NCI-H1417 (cell line): Measurements from ENCODE around the gene WDR35.

Source experiments
- DNase-seq, 3 experiments: peaks; one replicate each; lab custom pipeline; 2025; lab: John Stamatoyannopoulos, UW

Gene WDR35

GRCh38 chr2:20011276-20012031 is 21.5 kb upstream of the WDR35 start:
- no peak for DNase-seq

GRCh38 chr2:20008703-20009102 is 18.8 kb upstream of the WDR35 start:
- no peak for DNase-seq

GRCh38 chr2:20005891-20006470 is 16.1 kb upstream of the WDR35 start:
- DNase-seq = no peak

GRCh38 chr2:20005067-20005627 is 15.2 kb upstream of the WDR35 start:
- no peak for DNase-seq

GRCh38 chr2:20001361-20001863 is 11.5 kb upstream of the WDR35 start:
- no peak for DNase-seq

GRCh38 chr2:19993731-19994130 is 3.8 kb upstream of the WDR35 start:
- no peak for DNase-seq

GRCh38 chr2:19991895-19992294 is 2.0 kb upstream of the WDR35 start:
- no peak for DNase-seq

GRCh38 chr2:19990416-19990728 is 467 bp upstream of the WDR35 start:
- DNase-seq = peak in 1 of 3 experiments; percentile 65

GRCh38 chr2:19989342-19989666 is 601 bp downstream of the WDR35 start:
- peak in 1 of 3 experiments; percentile 49 for DNase-seq

- no peak for DNase-seq
Observed at GRCh38 chr2:19988600-19988999, 1.3 kb downstream of the WDR35 start.

- no peak for DNase-seq
Observed at GRCh38 chr2:19987936-19988335, 2.0 kb downstream of the WDR35 start.

GRCh38 chr2:19982268-19982667 is 7.6 kb downstream of the WDR35 start:
- no peak for DNase-seq

- no peak for DNase-seq
Observed at GRCh38 chr2:19979932-19980331, 10.0 kb downstream of the WDR35 start.

GRCh38 chr2:19973466-19973865 is 16.4 kb downstream of the WDR35 start:
- no peak for DNase-seq

- no peak for DNase-seq
Observed at GRCh38 chr2:19971691-19972090, 18.2 kb downstream of the WDR35 start.

- no peak for DNase-seq
Observed at GRCh38 chr2:19963386-19963785, 26.5 kb downstream of the WDR35 start.

GRCh38 chr2:19955544-19956422 is 34.1 kb downstream of the WDR35 start:
- DNase-seq = peak; percentile 42 to 80 (median 44)

GRCh38 chr2:19949071-19949470 is 40.8 kb downstream of the WDR35 start:
- DNase-seq = no peak

- DNase-seq = no peak
Observed at GRCh38 chr2:19947184-19947940, 42.5 kb downstream of the WDR35 start.

- DNase-seq = no peak
Observed at GRCh38 chr2:19944205-19944845, 45.6 kb downstream of the WDR35 start.

- no peak for DNase-seq
Observed at GRCh38 chr2:19943189-19943588, 46.7 kb downstream of the WDR35 start.
